Upper lobe of right lung (tissue), 1 donor: ENCODE data around the gene PROCR. TPM values are rescaled to one million over a fixed set of nuclear protein-coding genes. Genes with fewer than 3 reads are reported as not detected.
"Not testable (repeated sequence)": the region's sequence is repeated elsewhere in the genome, so short reads cannot be mapped to it uniquely, and the experiment has no call there.

Source experiments
- ATAC-seq: fragments of 200-7000 bp; cut with Tn5 transposase; one replicate; pipeline ENCODE4 v1.9.1; 2020; ENCODE audit warnings: mild to moderate bottlenecking, moderate library complexity
- DNase-seq: peaks from one replicate; pipeline ENCODE4 v3.0.0-alpha.2; 2020
- H3K27ac ChIP-seq: fragments of 200-600 bp; one replicate; pipeline ENCODE4 v1.8.0; 2022
- H3K27me3 ChIP-seq: fragments of 200-600 bp; one replicate; pipeline ENCODE4 v1.8.0; 2022; ENCODE audit warnings: mild to moderate bottlenecking
- H3K36me3 ChIP-seq: fragments of 200-600 bp; one replicate; pipeline ENCODE4 v1.8.0; 2022
- H3K4me1 ChIP-seq: fragments of 200-600 bp; one replicate; pipeline ENCODE4 v1.8.0; 2022
- H3K4me3 ChIP-seq: fragments of 200-600 bp; one replicate; pipeline ENCODE4 v1.8.0; 2022; ENCODE audit warnings: mild to moderate bottlenecking
- H3K9me3 ChIP-seq: fragments of 200-600 bp; one replicate; pipeline ENCODE4 v1.8.0; 2022
- intact Hi-C: fragments of 100-400 bp; cut with DNase I; formaldehyde crosslinking; loops from one replicate; pipeline ENCODE4 v1.11.0; 2022
- total RNA-seq: library from RNA; stranded (reverse); fragmentation: NEBNext Ultra II Directional; extraction: Animal tissue kit (Norgen Biotek cat#: 25700); gene quantifications from one replicate; pipeline ENCODE4 v1.2.1, GENCODE V29; 2021
- TF ChIP-seq, protein P1 (sequence below): fragments of 200-600 bp; IDR thresholded peaks from one replicate; pipeline ENCODE4 v1.8.0; 2022; ENCODE audit warnings: antibody characterized with exemption
- donor health status: DM: no; HTN: yes; CAD: no; lungs with severe emphysema.

Gene PROCR
- total RNA-seq, 1 donor from 2014 or later: 20.4 TPM

DNA sequence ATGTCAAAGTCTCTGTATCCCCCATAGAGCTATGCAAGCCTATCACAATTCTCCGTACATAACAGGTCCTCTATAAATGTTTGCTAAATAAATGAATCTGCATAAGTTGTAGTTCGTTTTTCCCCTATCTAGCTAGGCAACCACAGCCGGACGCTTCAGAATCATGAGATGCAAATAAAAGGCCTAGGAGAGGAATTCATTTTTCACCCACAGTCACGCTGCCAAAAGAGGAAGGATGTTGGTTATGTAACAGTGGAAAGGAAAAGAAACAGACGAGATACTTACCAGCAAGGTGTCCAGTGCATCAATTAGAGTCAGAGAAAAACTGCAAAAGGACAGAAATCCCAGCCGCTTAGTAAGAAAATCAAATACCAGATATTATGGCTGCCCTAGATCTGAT is 27.2 kb upstream of the PROCR start:
- H3K27me3 ChIP-seq: no peaks in the 10 kb centered on the region
- peaks cover 23% of the 10 kb centered on the region for H3K4me1 ChIP-seq
- intact Hi-C loops: loop anchor here (5.0 kb wide), 1 partner anchor 68 kb away; no protein-coding TSS in a partner anchor
- ATAC-seq (peak; percentile 18), DNase-seq (no peak)
- peaks cover 44% of the 10 kb centered on the region for H3K36me3 ChIP-seq
- H3K9me3 ChIP-seq: no peaks in the 10 kb centered on the region
- H3K27ac ChIP-seq: peak overlapping the region; percentile 51
- TF ChIP-seq, protein P1, sequence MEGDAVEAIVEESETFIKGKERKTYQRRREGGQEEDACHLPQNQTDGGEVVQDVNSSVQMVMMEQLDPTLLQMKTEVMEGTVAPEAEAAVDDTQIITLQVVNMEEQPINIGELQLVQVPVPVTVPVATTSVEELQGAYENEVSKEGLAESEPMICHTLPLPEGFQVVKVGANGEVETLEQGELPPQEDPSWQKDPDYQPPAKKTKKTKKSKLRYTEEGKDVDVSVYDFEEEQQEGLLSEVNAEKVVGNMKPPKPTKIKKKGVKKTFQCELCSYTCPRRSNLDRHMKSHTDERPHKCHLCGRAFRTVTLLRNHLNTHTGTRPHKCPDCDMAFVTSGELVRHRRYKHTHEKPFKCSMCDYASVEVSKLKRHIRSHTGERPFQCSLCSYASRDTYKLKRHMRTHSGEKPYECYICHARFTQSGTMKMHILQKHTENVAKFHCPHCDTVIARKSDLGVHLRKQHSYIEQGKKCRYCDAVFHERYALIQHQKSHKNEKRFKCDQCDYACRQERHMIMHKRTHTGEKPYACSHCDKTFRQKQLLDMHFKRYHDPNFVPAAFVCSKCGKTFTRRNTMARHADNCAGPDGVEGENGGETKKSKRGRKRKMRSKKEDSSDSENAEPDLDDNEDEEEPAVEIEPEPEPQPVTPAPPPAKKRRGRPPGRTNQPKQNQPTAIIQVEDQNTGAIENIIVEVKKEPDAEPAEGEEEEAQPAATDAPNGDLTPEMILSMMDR: no peak
- H3K4me3 ChIP-seq: no peak overlapping the region

DNA sequence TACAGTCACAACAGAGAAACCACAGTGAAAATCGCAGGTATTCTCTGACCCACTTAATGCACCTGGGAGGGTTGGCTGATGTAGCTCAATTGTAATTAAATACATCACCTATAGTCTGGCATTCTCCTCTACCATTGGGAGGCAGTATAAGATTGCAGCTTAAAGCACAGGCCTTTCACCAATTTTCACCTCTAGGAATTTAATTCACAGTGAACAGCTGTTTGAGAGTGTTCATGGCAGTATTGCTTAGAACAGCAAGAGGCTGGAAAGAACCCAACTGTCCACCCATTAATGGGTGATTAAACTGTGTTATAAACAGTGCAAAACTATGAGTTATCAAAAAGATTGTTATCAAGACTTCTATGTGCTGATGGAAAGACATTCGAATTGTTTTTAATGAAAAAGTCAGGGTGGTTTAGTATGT is 26.7 kb upstream of the PROCR start:
- no peaks in the 10 kb centered on the region for H3K9me3 ChIP-seq
- no peak overlapping the region for H3K4me3 ChIP-seq
- ATAC-seq (peak; percentile 58), DNase-seq (no peak)
- TF ChIP-seq, protein P1: peak; percentile 72
- peaks cover 23% of the 10 kb centered on the region for H3K4me1 ChIP-seq
- no peaks in the 10 kb centered on the region for H3K27me3 ChIP-seq
- H3K27ac ChIP-seq: peak overlapping the region; percentile 51
- intact Hi-C loops: no loop called here
- peaks cover 40% of the 10 kb centered on the region for H3K36me3 ChIP-seq

DNA sequence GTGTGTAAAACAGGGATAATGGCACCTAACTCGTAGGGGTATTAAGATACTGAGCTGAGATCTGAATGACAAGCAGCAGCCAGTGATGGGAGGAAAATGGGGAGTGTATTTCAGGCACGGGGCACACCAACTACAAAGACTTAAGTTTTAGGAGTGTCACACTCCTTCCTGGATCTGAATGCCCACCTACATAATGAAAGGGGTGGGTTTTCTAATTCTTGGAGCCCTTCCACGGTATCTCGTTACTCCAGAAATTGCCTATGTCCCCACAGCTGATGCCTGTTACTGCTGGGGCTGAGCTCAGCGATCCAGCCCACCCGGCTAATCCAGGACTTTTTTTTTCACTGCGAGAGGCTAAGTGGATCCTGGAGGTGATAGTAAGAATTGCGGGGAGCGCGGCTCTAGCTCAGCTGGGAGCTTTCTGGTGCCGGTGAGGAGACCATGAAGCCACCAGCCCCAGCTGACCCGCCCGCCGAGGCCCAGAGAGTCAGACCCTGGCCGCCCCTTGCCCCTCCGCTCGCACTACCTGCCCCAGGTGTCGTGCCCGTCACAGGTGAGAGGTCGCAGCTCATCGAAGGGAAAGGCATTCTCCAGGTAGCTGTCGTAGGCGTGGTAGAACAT is 25.5 kb upstream of the PROCR start:
- TF ChIP-seq, protein P1: no peak
- Histone ChIP-seq H3K4me3 (peak overlapping the region; percentile 88), H3K4me1 (peaks cover 23% of the 10 kb centered on the region), H3K36me3 (peaks cover 27% of the 10 kb centered on the region), H3K27me3 (no peaks in the 10 kb centered on the region), H3K9me3 (no peaks in the 10 kb centered on the region), H3K27ac (peak overlapping the region; percentile 81)
- DNase-seq (peak; percentile 69), ATAC-seq (peak; percentile 17)
- intact Hi-C loops: no loop called here

DNA sequence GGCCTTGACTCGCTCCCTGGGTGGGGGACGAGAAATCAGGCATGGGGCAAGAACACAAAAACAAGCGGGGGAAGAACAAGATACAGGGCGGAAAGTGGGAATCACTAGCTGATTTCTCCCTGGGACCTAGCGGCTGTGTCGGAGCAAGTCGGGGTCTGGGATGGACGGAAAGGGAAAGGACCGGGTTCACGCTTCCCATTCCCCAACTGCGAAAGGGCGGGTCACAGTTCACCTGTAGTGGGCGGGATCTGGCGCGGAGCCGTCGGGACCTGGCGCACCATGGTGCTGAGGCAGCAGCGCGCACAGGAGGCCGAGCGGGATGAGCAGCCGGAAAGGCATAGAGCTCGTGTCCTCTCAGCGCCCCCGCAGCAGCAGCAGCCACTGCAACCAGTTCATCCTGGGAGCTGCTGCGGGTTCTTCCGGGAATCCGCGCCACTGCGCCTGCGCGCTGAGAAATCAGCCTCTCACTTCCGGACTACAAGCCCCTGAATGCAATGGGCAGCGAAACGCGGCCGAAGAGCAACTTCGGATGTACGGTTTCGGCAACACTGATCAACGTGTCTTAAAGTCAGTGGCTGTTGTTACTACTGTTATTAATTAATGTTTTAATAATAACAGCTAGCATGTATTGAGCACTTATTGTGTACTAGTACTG is 24.8 kb upstream of the PROCR start, which contains the start of gene EDEM2:
EDEM2 (minus strand) TSS at position 417 of the 655 bp plus-strand sequence; CDS start at position 339, 78 bp downstream.
- peak; percentile 95 for ATAC-seq
- peaks cover 21% of the 10 kb centered on the region for H3K36me3 ChIP-seq
- TF ChIP-seq, protein P1: peak; percentile 11
- H3K4me1 ChIP-seq: peaks cover 23% of the 10 kb centered on the region
- no peaks in the 10 kb centered on the region for H3K27me3 ChIP-seq
- H3K27ac ChIP-seq: peak within 1 kb of the TSS; percentile 81
- H3K4me3 ChIP-seq: peak within 1 kb of the TSS; percentile 88
- no peaks in the 10 kb centered on the region for H3K9me3 ChIP-seq
- peak; percentile 97 for DNase-seq
- intact Hi-C loops: no loop called here

DNA sequence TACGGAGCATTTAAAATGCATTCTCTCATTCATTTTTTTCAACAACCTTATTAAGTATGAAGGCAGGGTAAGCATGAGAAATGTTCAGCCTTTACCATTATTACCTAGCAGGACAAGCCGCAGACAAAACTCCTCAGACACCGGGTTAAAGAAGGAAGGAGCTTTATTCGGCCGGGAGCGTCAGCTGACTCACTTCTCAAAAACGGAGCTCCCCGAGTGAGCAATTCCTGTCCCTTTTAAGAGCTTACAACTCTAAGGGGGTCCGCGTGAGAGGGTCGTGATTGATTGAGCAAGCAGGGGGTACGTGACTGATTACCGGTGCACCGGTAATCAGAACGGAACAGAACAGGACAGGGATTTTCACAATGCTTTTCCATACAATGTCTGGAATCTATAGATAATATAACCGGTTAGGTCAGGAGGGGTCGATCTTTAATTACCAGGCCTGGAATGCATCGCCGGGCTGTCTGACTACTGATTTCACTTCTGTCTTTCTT is 24.2 kb upstream of the PROCR start:
- ATAC-seq: peak; percentile 1
- Histone ChIP-seq H3K27ac (peak overlapping the region; percentile 81), H3K36me3 (peaks cover 15% of the 10 kb centered on the region), H3K4me1 (peaks cover 23% of the 10 kb centered on the region), H3K4me3 (peak overlapping the region; percentile 88)
- DNase-seq, H3K27me3 ChIP-seq, intact Hi-C loops, H3K9me3 ChIP-seq: not testable (repeated sequence)
